HepG2 (cell line): ENCODE measurements around the gene HTRA2. TPM values are rescaled to one million over a fixed set of nuclear protein-coding genes. Genes with fewer than 3 reads are reported as not detected.

Experiments
- CHD2 ChIP-seq: IDR thresholded peaks from 2 replicates; pipeline ENCODE4 v1.6.1; 2011; ENCODE audit warnings: low read depth, low read length, improper control_type of control experiment
- FOXC1 ChIP-seq: sonication (generic); formaldehyde crosslinking; IDR thresholded peaks from 2 replicates; pipeline ENCODE4 v1.8.0; 2022; ENCODE audit warnings: mild to moderate bottlenecking, missing genetic modification reagents, borderline replicate concordance
- KLF16 ChIP-seq, 2 experiments: sonication (generic) in 1 of 2; formaldehyde crosslinking in 1 of 2; IDR thresholded peaks; 2 replicates each; pipeline versions ENCODE4 v1.6.1 to v1.8.0; 2016 to 2023; ENCODE audit warnings: missing genetic modification reagents in 2 of 2, missing compliant biosample characterization in 1 of 2
- MAFF ChIP-seq: IDR thresholded peaks from 2 replicates; pipeline ENCODE4 v1.6.1; 2011; ENCODE audit warnings: low read depth, low read length, improper control_type of control experiment
- MAZ ChIP-seq, 2 experiments: sonication (generic) in 1 of 2; formaldehyde crosslinking in 1 of 2; IDR thresholded peaks; 2 replicates each; pipeline versions ENCODE4 v1.5.0 to v1.6.1; 2012 to 2020; ENCODE audit warnings: low read depth in 2 of 2, mild to moderate bottlenecking in 2 of 2, borderline replicate concordance in 1 of 2, improper control_type of control experiment in 1 of 2, low read length in 1 of 2, missing genetic modification reagents in 1 of 2, moderate library complexity in 1 of 2
- PPARG ChIP-seq: conservative IDR thresholded peaks from 2 replicates; pipeline ENCODE4 v1.6.1; 2016; ENCODE audit warnings: missing biosample characterization, missing genetic modification reagents
- SMC3 ChIP-seq: IDR thresholded peaks from 2 replicates; pipeline ENCODE4 v1.6.1; 2011; ENCODE audit warnings: low read length, improper control_type of control experiment
- SP1 ChIP-seq, 2 experiments: fragments of 450-650 bp in 1 of 2; sonication (generic) in 1 of 2; formaldehyde crosslinking in 1 of 2; IDR thresholded peaks; 2 replicates each; pipeline versions ENCODE4 v1.4.0 to v1.6.1; 2016 to 2020; ENCODE audit warnings: missing genetic modification reagents in 1 of 2
- SRSF1 ChIP-seq: fragments of 200-400 bp; formaldehyde crosslinking; optimal IDR thresholded peaks from 2 replicates; pipeline ENCODE3; 2017; ENCODE audit warnings: mild to moderate bottlenecking, low read depth, low read length, moderate library complexity
- THAP11 ChIP-seq: IDR thresholded peaks from 2 replicates; pipeline ENCODE4 v1.6.1; 2016; ENCODE audit warnings: missing biosample characterization, missing genetic modification reagents
- TRIM24 ChIP-seq: sonication (generic); formaldehyde crosslinking; IDR thresholded peaks from 2 replicates; pipeline ENCODE4 v1.8.0; 2022; ENCODE audit warnings: mild to moderate bottlenecking, missing genetic modification reagents
- ZBTB1 ChIP-seq: sonication (generic); formaldehyde crosslinking; IDR thresholded peaks from 2 replicates; pipeline ENCODE4 v1.4.0; 2020; ENCODE audit warnings: missing genetic modification reagents, borderline replicate concordance
- ZNF230 ChIP-seq: sonication (generic); formaldehyde crosslinking; IDR thresholded peaks from 2 replicates; pipeline ENCODE4 v1.4.0; 2020; ENCODE audit warnings: mild to moderate bottlenecking, missing genetic modification reagents
- ZNF232 ChIP-seq: sonication (generic); formaldehyde crosslinking; IDR thresholded peaks from 2 replicates; pipeline ENCODE4 v1.4.0; 2020; ENCODE audit warnings: missing genetic modification reagents, borderline replicate concordance
- ZNF282 ChIP-seq: fragments of 450-650 bp; IDR thresholded peaks from 2 replicates; pipeline ENCODE4 v1.6.1; 2018; ENCODE audit not compliant: partially characterized antibody
- ZNF317 ChIP-seq: sonication (generic); formaldehyde crosslinking; IDR thresholded peaks from 2 replicates; pipeline ENCODE4 v1.5.0; 2020; ENCODE audit warnings: mild to moderate bottlenecking, missing genetic modification reagents
- ZNF432 ChIP-seq: sonication (generic); formaldehyde crosslinking; IDR thresholded peaks from 2 replicates; pipeline ENCODE4 v1.5.0; 2020; ENCODE audit warnings: missing genetic modification reagents, mild to moderate bottlenecking, borderline replicate concordance
- ZNF543 ChIP-seq: sonication (generic); formaldehyde crosslinking; IDR thresholded peaks from 2 replicates; pipeline ENCODE4 v1.4.0; 2020; ENCODE audit warnings: mild to moderate bottlenecking, missing genetic modification reagents
- ZNF766 ChIP-seq: sonication (generic); formaldehyde crosslinking; IDR thresholded peaks from 2 replicates; pipeline ENCODE4 v1.5.0; 2020; ENCODE audit warnings: missing genetic modification reagents, borderline replicate concordance
- ZNF780A ChIP-seq: sonication (generic); formaldehyde crosslinking; IDR thresholded peaks from 2 replicates; pipeline ENCODE4 v1.8.0; 2022; ENCODE audit warnings: mild to moderate bottlenecking, missing genetic modification reagents, moderate library complexity
- polyA plus RNA-seq, 8 experiments: library from polyadenylated mRNA; depleted of rRNA in 3 of 8; stranded (reverse) in 7 of 8; unstranded in 1 of 8; fragments of >200 nt; fragmentation: Illumina TruSeq in 4 of 8; extraction: Trizol in 4 of 8; gene quantifications; 2 replicates each; pipeline versions ENCODE4 v1.2.1 to v1.2.3, GENCODE V29; 2011 to 2016; ENCODE audit warnings: low read depth in 4 of 8, missing spikeins in 1 of 8, mixed read lengths in 1 of 8; ENCODE audit not compliant: insufficient read depth in 1 of 8
- total RNA-seq, 5 experiments: library from RNA; depleted of rRNA; stranded (reverse); fragments of >200 nt; fragmentation: Illumina TruSeq; extraction: Trizol; gene quantifications; 2 replicates each; pipeline ENCODE4 v1.2.3, GENCODE V29; 2016; ENCODE audit warnings: low read depth in 1 of 5
- TF ChIP-seq, protein P1 (sequence below): sonication (generic); formaldehyde crosslinking; IDR thresholded peaks from 2 replicates; pipeline ENCODE4 v1.8.0; 2022; ENCODE audit warnings: missing genetic modification reagents, mild to moderate bottlenecking, inconsistent platforms, borderline replicate concordance
- TF ChIP-seq, protein P2 (sequence below): IDR thresholded peaks from 2 replicates; pipeline ENCODE4 v1.6.1; 2012; ENCODE audit warnings: low read depth, low read length, improper control_type of control experiment
- TF ChIP-seq, protein P3 (sequence below): sonication (generic); formaldehyde crosslinking; IDR thresholded peaks from 2 replicates; pipeline ENCODE4 v1.5.1; 2020; ENCODE audit warnings: missing genetic modification reagents, mild to moderate bottlenecking, borderline replicate concordance

Gene HTRA2
- total and polyA plus RNA-seq, 2 of the 13 experiments (the other 11 are each of a cell fraction or from before 2014, with no cell fraction given), result 47.7 to 50.3 TPM

DNA sequence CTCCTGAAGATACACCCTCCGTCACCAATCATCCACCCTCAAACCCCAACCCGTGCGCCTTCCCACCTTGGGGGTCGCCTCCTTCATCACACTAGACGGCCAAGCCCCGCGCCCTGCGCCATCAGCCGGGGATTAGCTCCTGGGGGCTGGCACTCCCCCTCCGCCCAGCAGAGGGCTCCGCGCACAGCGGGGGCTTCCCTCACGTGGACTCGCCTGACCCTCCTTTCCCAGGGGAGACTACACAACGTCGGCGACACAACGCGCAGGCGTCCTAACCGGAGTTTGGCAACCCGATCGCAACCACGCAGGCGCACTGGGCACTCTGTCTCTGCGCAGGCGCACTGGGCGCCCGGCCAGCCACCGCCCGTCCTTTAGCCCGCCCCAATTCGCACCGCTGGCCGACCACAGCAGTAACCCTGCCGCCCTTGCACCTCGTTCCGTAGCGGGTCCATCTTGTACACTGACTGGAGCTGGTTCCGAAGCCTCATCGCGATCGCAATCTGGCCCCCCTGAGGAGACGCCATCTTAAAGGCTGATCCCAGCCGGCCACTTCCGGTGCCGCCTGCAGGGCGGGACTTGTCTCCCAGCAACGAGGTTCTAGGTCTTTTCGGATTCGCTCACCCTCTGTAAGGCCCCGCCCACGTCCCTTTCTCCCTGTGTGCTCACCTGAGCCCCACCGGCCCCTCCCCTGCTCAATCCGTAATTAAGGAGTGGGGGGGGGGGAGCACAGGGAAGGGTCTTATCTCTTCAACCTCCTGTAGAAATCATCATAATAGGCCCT is 22.4 kb upstream of the HTRA2 start, which contains the start of gene PCGF1 (continued):
- TF ChIP-seq TRIM24 (no peak), ZNF230 (CRISPR knock-in tag) (peak; percentile 93; the same call in 1 of the 2 replicates), ZNF780A (0 out of 2 replicates have a peak, but pooled peaks have one; percentile 26), MAFF (no peak), THAP11 (peak; percentile 95), ZNF282 (no peak), SP1 (IDR thresholded peaks at IDR 0.05) (no peak), SP1 (CRISPR knock-in tag; IDR thresholded peaks at IDR 0.05) (0 out of 2 replicates have a peak, but pooled peaks have one; percentile 33), MAZ (IDR thresholded peaks at IDR 0.05; ENCODE audit: borderline replicate concordance, low read depth, low read length) (peak; percentile 79), MAZ (CRISPR knock-in tag; IDR thresholded peaks at IDR 0.05; ENCODE audit: low read depth) (peak; percentile 94), SRSF1 (peak; percentile 28), SMC3 (peak; percentile 35; the same call in 1 of the 2 replicates), ZNF543 (CRISPR knock-in tag) (peak; percentile 96), ZBTB1 (CRISPR knock-in tag) (0 out of 2 replicates have a peak, but pooled peaks have one; percentile 17), FOXC1 (CRISPR knock-in tag) (0 out of 2 replicates have a peak, but pooled peaks have one; percentile 41), PPARG (CRISPR knock-in tag) (peak; percentile 48; the same call in 1 of the 2 replicates), CHD2 (peak; percentile 55), ZNF432 (CRISPR knock-in tag) (no peak), ZNF317 (peak; percentile 47), KLF16 (CRISPR knock-in tag; IDR thresholded peaks at IDR 0.05) (peak in 1 of 2 experiments; percentile 97; a peak in 2 of 4 replicates), ZNF766 (peak; percentile 95; the same call in 1 of the 2 replicates), ZNF232 (CRISPR knock-in tag) (peak; percentile 82; the same call in 1 of the 2 replicates)
- TF ChIP-seq, protein P1, sequence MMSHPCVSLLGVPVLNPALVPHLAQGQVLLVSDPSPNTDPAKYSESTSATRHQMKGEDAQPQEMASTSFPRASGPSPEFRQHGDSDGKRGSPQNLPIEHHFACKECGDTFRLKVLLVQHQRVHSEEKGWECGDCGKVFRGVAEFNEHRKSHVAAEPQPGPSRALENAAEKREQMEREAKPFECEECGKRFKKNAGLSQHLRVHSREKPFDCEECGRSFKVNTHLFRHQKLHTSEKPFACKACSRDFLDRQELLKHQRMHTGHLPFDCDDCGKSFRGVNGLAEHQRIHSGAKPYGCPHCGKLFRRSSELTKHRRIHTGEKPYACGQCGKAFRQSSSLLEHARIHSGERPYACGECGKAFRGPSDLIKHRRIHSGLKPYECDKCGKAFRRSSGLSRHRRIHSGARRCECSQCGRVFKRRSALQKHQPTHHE (CRISPR knock-in tag), result peak; percentile 81
- TF ChIP-seq, protein P2, sequence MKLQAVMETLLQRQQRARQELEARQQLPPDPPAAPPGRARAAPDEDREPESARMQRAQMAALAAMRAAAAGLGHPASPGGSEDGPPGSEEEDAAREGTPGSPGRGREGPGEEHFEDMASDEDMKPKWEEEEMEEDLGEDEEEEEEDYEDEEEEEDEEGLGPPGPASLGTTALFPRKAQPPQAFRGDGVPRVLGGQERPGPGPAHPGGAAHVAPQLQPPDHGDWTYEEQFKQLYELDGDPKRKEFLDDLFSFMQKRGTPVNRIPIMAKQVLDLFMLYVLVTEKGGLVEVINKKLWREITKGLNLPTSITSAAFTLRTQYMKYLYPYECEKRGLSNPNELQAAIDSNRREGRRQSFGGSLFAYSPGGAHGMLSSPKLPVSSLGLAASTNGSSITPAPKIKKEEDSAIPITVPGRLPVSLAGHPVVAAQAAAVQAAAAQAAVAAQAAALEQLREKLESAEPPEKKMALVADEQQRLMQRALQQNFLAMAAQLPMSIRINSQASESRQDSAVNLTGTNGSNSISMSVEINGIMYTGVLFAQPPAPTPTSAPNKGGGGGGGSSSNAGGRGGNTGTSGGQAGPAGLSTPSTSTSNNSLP, result no peak
- TF ChIP-seq, protein P3, sequence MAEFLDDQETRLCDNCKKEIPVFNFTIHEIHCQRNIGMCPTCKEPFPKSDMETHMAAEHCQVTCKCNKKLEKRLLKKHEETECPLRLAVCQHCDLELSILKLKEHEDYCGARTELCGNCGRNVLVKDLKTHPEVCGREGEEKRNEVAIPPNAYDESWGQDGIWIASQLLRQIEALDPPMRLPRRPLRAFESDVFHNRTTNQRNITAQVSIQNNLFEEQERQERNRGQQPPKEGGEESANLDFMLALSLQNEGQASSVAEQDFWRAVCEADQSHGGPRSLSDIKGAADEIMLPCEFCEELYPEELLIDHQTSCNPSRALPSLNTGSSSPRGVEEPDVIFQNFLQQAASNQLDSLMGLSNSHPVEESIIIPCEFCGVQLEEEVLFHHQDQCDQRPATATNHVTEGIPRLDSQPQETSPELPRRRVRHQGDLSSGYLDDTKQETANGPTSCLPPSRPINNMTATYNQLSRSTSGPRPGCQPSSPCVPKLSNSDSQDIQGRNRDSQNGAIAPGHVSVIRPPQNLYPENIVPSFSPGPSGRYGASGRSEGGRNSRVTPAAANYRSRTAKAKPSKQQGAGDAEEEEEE (CRISPR knock-in tag), result peak; percentile 96; the same call in 1 of the 2 replicates
